WTC11 (cell line): ENCODE data around the gene DENND5A.

ENCODE experiments used
- CREB1 ChIP-seq: sonication (generic); formaldehyde crosslinking; IDR thresholded peaks from 2 replicates; pipeline ENCODE4 v1.8.0; 2023; ENCODE audit warnings: mild to moderate bottlenecking, missing genetic modification reagents
- CTCF ChIP-seq: fragments of 200-600 bp; IDR thresholded peaks from 2 replicates; pipeline ENCODE4 v1.8.0; 2022; ENCODE audit warnings: antibody characterized with exemption
- E2F4 ChIP-seq: sonication (generic); formaldehyde crosslinking; IDR thresholded peaks from 2 replicates; pipeline ENCODE4 v1.8.1; 2022; ENCODE audit warnings: low read depth, mild to moderate bottlenecking, moderate library complexity, missing genetic modification reagents, borderline replicate concordance
- FOXK1 ChIP-seq: sonication (generic); formaldehyde crosslinking; IDR thresholded peaks from 2 replicates; pipeline ENCODE4 v1.8.0; 2022; ENCODE audit warnings: mild to moderate bottlenecking, moderate library complexity, missing genetic modification reagents
- HMGA2 ChIP-seq: fragments of 250-450 bp; sonication (Bioruptor Pico); IDR thresholded peaks from 2 replicates; pipeline ENCODE4 v1.4.0; 2021; ENCODE audit warnings: mild to moderate bottlenecking, moderate library complexity
- NR1H2 ChIP-seq: sonication (generic); formaldehyde crosslinking; IDR thresholded peaks from 2 replicates; pipeline ENCODE4 v1.9.0; 2021; ENCODE audit warnings: mild to moderate bottlenecking, moderate library complexity, missing genetic modification reagents
- RELA ChIP-seq: sonication (generic); formaldehyde crosslinking; IDR thresholded peaks from 2 replicates; pipeline ENCODE4 v1.8.1; 2022; ENCODE audit warnings: missing genetic modification reagents, mild to moderate bottlenecking, borderline replicate concordance
- TF ChIP-seq, protein P1 (sequence below): sonication (generic); formaldehyde crosslinking; IDR thresholded peaks from 2 replicates; pipeline ENCODE4 v1.8.1; 2022; ENCODE audit warnings: mild to moderate bottlenecking, missing genetic modification reagents, moderate library complexity, borderline replicate concordance
- TF ChIP-seq, protein P2 (sequence below): sonication (generic); formaldehyde crosslinking; IDR thresholded peaks from 2 replicates; pipeline ENCODE4 v1.8.1; 2023; ENCODE audit warnings: mild to moderate bottlenecking, missing genetic modification reagents, moderate library complexity

- TF ChIP-seq CTCF (no peak), CREB1 (CRISPR knock-in tag) (no peak), HMGA2 (no peak), RELA (no peak), NR1H2 (CRISPR knock-in tag) (no peak), E2F4 (CRISPR knock-in tag) (no peak), FOXK1 (CRISPR knock-in tag) (no peak)
- TF ChIP-seq, protein P1, sequence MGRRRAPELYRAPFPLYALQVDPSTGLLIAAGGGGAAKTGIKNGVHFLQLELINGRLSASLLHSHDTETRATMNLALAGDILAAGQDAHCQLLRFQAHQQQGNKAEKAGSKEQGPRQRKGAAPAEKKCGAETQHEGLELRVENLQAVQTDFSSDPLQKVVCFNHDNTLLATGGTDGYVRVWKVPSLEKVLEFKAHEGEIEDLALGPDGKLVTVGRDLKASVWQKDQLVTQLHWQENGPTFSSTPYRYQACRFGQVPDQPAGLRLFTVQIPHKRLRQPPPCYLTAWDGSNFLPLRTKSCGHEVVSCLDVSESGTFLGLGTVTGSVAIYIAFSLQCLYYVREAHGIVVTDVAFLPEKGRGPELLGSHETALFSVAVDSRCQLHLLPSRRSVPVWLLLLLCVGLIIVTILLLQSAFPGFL (CRISPR knock-in tag) = no peak
- TF ChIP-seq, protein P2, sequence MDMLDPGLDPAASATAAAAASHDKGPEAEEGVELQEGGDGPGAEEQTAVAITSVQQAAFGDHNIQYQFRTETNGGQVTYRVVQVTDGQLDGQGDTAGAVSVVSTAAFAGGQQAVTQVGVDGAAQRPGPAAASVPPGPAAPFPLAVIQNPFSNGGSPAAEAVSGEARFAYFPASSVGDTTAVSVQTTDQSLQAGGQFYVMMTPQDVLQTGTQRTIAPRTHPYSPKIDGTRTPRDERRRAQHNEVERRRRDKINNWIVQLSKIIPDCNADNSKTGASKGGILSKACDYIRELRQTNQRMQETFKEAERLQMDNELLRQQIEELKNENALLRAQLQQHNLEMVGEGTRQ (CRISPR knock-in tag) = no peak
Observed at GRCh38 chr11:9136741-9137140, 128.4 kb downstream of the DENND5A start.
